GM19468 (cell line): Measurements from ENCODE around the gene PTPRC.
A peak's percentile ranks its signal among the peaks of the same experiment; 100 is the strongest.

ENCODE experiments used
- ATAC-seq: cut with Tn5 transposase; IDR thresholded peaks from one replicate; pipeline ENCODE4 v1.9.1; 2021; ENCODE audit warnings: mild to moderate bottlenecking, moderate library complexity, moderate number of reproducible peaks; ENCODE audit not compliant: unreplicated experiment; ENCODE audit errors: extremely low read depth

Gene PTPRC

GRCh38 chr1:198641501-198641900 is 2.7 kb downstream of the PTPRC start:
- no peak for ATAC-seq

GRCh38 chr1:198641966-198642668 is 3.3 kb downstream of the PTPRC start:
- ATAC-seq, result no peak

GRCh38 chr1:198642983-198643382 is 4.1 kb downstream of the PTPRC start:
- no peak for ATAC-seq

- ATAC-seq, result no peak
Measured at GRCh38 chr1:198643808-198644207, 5.0 kb downstream of the PTPRC start.

DNA sequence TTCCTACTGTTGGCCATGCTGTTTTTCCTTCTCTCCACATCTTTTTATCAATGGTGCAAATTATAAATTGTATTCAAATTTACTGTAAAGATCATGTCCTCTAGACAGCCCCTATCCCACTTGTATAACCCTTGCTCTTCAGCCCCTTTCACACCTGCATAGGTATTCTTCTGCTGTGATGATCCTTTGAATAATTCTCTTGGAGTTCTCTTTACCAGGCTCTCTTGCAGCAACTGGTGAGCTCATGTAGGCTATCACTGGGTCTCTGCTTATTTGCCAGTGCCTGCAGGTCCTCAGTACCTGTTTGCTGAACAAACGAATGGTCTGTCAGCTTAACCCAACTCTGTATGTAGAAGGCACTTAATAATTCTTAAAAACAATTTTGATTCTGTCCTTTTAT is 8.2 kb downstream of the PTPRC start:
- no peak for ATAC-seq

GRCh38 chr1:198648592-198648991 is 9.8 kb downstream of the PTPRC start:
- no peak for ATAC-seq

DNA sequence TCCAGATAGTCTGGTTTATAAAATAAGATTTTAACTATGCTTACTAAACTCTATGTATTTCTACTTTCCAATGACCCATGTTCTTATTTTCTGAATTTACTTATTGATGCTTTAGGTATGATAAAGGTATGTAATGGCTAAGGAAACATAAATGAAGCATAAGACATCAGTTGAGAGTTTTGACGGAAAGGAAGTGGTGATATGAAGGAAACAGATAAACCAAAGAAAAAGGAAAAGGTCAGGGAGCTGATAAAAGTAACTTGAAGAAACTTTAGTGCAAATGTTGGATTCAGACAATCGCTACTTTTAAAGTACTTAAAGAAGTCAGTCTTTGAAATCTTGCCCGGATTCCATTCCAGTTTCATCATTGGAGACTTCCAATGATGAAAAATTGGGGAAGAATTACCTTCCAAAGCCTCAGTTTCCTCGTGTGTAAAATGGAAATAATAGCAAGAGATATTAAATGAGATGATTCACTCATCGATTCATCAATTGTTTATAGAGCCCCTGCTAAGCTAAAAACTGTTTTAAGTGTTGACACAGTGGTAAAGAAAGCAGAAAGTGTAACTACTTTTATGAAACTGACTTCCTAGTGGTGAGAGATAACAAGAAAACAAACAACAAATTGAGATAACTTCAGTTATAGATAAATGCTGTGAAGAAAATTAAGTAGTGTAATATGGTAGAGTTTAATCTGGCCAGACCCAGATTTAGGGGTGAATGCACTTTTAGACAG is 10.6 kb downstream of the PTPRC start:
- ATAC-seq, result no peak

GRCh38 chr1:198649968-198650338 is 11.1 kb downstream of the PTPRC start:
- no peak for ATAC-seq

DNA sequence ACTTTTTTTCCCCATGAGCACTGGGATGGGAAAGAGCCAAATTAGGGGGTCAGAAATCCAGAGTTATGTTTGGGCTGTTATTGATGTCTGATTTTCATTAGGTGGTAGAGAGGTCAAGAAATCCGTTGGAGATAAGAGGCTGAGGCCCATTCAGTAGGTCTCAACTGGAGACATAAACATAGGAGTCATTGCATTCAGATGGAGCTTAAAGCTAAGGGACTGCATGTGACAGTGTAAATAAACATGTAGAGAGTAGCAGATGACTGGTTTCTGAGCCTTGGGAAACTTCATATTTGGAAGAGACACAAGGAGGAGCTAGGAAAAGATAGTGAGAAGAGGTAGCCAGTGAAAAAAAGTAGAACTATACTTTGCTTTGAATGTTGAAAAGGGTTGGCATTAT is 11.7 kb downstream of the PTPRC start:
- ATAC-seq, result no peak

DNA sequence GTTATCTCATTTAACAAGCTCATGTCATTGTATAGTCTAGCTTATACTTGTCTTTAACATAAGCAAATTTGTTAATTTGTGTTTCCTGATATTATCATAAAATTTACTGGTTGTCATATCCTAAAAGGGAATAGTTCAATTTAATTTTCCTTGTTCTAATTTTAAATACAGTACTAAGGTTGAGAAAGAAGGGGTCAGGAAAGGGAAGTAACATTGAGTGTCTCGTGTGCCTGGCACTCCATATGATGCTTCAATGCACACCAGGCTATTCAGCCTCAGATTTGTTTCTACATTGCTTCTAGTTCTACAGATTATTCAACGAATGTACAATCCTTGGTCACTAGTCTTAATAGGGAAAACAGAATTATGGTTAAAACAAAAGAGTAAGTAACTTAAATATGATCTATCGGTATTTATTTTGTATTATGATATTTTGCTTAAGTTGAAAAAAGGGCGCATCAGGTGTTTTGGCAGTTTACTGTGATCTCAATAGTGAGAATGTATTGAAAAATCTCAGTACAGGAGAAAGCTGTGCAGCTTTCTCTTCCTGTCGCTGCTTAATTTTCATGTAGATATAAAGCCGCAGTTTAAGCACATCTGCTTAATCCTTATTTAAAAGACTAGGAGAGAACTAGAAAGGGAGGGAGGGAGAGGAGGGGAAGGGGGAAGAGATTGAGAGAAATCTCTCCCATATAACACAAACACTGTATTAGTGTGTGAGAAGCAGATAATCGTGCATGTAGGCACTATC is 13.0 kb downstream of the PTPRC start:
- ATAC-seq, result no peak

- no peak for ATAC-seq
Measured at GRCh38 chr1:198653808-198654413, 15.1 kb downstream of the PTPRC start.

GRCh38 chr1:198655459-198656121 is 16.8 kb downstream of the PTPRC start:
- ATAC-seq, result no peak

GRCh38 chr1:198656500-198656932 is 17.7 kb downstream of the PTPRC start:
- no peak for ATAC-seq

- ATAC-seq, result no peak
Measured at GRCh38 chr1:198657550-198658064, 18.8 kb downstream of the PTPRC start.

- peak; percentile 27 for ATAC-seq
Measured at GRCh38 chr1:198660341-198661261, 21.8 kb downstream of the PTPRC start.

DNA sequence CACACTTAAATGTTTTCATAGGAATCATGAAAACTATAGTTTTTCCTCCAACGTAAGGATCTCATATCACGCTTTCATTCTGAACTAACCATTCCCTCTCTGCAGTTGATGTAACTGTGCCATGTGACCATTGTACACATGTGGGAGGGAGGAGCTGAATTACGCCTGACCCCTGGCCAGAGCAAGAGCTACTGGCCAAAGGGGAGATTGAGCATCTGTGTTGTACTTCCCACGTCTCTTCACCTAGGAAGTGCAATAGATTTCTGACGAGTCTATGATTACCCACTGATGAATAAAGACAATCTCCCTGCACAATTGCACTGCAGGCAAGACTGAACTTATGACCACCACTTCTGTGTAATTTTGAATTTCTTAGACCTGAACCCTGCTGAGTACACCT is 24.0 kb downstream of the PTPRC start:
- ATAC-seq, result no peak

DNA sequence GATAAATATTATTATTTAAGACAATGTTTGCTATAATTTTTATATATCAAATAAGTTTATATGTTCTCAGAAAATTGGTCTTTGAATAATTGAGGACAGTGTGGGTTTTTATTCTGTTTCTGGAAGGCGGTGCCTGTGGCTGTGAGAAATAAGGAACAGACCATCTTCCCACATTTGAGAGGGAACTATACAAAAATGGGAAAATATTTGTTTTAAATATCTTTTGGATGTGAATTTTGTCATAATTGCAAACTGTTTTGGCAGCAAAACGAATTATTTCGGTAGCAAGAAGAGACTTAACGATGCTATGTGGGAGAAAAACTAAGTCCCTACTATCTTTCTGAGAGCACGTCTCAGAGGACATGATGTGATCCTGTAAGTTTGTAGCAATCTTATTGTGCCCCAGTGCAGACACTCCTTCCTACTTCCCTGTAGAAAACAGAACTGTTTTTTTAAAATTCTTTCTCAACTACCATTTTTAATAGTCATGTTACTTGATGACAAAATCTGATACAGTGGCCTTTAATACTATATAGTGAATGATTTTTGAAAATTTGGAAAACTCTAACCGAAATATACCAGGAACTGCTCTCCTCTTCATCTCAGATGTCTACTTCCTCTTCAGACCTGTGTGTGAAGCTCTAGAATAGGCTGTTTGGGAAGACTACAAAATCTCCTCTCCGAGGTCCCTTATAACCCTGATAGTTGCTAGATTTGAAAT is 25.4 kb downstream of the PTPRC start:
- no peak for ATAC-seq

DNA sequence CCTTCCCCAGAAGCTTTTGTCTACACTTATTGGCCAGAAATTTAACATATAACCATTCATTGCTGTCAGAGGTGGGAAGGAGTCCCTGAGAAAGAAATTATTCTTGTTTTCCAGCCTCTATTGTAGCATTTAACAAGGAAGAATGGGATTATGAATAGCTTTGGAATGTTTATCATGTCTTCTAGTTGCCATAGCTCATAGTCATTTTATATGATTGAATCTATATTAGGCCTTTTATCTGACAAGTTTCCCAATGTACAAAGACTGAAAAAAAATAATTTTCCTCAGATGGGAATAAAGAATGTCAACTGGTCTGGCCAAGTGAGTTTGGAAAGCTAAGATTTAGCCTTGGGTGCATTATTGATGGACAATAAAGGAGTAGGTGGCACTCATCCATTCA is 28.3 kb downstream of the PTPRC start:
- no peak for ATAC-seq
